ENCODE data around the gene MGMT.

MGMT gene

DNA sequence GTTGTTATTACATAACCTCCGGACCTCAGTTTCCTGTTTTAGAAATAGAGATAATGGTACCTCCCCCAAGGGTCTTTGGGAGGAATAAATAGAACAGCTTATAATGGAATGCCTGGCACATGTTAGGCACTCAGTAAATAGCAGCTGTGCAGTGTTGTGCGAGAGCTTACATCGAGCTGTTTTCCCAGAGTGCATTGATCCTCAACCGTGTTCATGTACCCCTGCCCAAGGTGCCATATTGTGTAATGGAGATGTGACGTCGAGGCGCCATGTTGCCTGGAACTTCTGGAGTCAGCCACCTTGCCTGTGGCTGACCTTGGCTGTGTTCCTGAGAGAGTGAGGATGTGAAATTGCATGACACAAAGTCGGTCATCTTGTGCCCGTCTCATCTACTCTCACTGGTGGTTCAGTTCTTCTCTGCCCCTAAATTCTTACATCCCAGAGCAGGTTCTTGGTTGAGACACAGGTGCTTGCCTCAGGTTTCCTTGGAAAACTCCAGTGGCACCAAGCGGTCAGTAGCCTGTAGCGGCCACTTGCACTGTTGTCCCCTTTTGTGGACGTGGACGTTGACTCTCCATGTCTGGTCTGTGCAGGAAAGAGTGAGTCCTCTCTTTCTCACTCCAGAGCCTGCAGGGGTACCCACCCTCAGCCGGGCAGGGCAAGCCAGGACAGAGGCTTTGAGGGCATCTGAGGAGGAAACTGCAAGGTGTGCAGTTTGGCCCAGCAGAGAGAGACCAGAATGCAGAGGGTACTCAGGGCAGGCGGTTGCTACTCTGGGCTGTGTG is 230.6 kb downstream of the MGMT start:
- TF ChIP-seq, protein P1, sequence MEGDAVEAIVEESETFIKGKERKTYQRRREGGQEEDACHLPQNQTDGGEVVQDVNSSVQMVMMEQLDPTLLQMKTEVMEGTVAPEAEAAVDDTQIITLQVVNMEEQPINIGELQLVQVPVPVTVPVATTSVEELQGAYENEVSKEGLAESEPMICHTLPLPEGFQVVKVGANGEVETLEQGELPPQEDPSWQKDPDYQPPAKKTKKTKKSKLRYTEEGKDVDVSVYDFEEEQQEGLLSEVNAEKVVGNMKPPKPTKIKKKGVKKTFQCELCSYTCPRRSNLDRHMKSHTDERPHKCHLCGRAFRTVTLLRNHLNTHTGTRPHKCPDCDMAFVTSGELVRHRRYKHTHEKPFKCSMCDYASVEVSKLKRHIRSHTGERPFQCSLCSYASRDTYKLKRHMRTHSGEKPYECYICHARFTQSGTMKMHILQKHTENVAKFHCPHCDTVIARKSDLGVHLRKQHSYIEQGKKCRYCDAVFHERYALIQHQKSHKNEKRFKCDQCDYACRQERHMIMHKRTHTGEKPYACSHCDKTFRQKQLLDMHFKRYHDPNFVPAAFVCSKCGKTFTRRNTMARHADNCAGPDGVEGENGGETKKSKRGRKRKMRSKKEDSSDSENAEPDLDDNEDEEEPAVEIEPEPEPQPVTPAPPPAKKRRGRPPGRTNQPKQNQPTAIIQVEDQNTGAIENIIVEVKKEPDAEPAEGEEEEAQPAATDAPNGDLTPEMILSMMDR (conservative IDR thresholded peaks at IDR 0.05) = no peak
- H3K27ac ChIP-seq = no peak overlapping the region

DNA sequence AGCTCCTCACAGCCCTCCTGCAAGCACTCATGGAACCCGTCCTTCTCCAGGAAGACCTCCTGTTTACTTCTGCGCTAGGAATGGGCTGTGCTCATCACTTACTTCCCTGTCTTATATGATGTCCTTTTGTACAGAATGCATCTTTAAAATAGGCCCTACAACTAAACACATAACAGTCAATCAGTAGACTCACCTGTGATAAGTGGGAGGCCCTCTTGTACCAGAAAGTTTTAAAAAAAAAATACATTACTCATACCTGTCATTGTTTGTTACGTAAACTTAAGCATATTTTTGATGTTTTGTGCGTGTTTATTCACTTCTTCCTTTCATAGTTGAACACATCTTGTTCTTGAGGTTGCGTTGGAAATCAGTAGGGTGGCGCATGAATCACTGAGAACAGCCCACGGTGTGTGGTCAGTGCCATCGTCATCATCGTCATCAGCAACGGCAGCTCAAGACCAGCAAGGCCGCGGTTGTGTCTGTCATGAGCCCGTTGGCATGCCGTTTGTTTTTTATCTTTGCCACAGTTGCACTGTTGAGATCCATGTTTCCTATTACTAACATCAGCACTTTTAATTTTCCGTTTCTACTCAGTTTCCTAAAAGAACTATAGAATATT is 232.8 kb downstream of the MGMT start:
- H3K27ac ChIP-seq = no peak overlapping the region
- TF ChIP-seq, protein P1 (conservative IDR thresholded peaks at IDR 0.05) = no peak

DNA sequence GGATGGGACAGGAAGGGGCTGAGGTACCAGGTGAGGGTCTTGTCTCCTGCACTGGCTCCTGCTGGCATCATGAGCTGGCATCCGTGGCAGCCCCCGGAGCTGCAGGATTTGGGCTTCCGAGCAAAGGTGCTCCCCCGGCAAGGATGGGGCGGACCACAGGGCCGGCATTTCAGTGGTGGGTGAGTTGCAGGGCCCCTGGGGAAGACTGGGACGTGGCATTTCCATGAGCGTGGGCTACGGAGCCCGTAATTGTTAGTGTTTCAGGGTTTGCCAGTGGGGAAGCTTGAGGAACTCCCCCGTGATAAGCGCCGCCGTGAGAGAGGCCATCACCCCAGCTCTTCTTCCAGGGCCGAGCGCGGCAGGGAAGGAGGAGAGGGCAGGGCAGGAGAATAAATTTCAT is 235.6 kb downstream of the MGMT start:
- TF ChIP-seq, protein P1 (conservative IDR thresholded peaks at IDR 0.05) = no peak
- H3K27ac ChIP-seq = no peak overlapping the region

DNA sequence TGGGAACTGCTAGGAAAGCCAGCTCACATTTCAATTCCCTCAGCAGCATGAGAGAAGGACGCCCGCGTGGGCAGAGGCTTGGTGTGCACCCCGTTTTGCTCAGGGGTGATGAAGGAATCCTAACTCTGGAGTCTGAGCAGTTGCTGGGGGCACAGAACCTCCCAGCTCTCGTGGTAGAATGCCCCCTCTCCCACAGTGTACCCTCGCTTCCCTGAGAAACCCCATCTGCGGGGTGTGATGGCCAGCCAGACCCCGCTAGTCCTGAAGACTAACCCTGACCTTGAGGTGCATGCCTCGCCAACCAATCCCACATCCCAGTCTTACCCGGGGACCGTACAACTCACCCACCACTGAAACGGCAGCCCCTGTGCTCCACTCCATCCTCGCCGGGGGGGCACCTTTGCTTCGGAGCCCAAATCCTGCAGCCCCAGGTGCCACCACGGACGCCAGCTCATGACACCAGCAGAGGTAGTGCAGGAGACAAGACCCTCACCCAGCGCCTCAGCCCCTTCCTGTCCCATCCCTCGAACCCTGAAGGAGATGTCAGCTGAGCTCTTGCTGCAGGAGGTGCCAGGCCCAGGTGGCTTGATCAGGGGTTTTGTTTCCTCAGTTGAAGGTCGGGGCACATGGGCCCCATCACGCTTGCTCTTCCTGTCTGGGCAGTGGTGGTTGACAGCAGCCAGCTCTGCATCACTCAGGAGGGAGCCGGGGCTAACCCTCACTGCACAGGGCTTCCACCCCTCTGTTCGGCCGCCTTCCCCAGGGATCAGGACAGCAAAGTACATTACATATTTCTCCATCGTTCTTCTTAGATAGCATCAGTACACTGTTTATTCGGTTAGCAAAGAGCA is 236.5 kb downstream of the MGMT start:
- TF ChIP-seq, protein P1 (conservative IDR thresholded peaks at IDR 0.05) = no peak
- no peak overlapping the region for H3K27ac ChIP-seq

DNA sequence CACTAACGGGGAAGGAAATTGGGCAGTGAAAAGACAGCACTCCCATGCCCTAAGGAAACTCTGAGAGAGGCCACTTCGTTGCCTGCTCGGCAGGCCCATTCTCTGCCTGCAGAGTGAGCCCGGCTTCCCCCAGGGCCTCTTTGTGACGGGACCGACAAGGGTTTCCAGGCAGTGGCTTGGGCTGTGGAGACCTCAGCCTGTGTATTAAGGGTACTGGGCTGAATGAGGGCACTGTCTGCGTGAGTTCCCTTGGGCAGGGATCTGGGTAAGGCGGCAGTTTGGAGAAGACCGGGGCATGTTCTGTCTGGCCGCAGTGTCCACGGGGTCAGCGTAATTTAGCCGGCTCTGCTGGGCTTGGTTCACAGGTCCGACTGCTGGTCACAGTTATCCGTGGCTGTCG is 237.2 kb downstream of the MGMT start:
- H3K27ac ChIP-seq = no peak overlapping the region
- TF ChIP-seq, protein P1 (conservative IDR thresholded peaks at IDR 0.05) = no peak

DNA sequence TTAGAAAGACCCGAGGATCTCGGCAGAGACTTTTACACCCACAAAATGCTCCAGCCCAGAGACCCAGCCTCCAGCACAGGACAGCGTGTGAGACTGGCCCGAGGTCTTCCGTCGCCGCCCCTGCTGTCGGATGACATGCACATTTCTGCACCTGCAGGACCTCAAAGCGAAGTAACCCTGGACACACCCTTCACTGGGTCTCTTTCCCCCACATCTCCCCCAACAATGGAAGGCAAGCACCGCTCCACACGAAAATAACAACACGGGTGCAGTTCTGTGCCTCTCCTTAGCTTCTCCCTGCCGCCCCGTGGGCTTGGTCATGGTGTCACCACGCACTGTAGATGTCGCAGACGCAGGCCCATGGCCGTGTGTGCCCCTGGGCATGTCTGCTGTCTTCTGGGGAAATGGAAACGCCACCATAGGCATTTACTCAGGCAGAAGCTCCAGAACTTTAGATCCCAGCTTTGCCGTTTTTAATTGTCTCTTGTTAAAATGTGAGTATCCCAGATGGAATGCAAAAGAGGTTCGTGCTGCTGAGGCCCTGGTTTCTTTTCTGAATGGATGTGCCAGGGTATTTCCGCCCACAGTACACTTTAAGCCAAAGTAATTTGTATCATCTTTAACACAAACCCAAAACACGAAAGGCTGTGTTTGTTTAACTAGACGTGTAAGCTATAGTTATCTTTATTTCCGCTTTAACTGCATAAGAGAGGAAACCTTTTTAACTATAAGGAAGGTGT is 237.9 kb downstream of the MGMT start:
- H3K27ac ChIP-seq = no peak overlapping the region
- TF ChIP-seq, protein P1 (conservative IDR thresholded peaks at IDR 0.05) = no peak

All from VCaP (cell line).